HepG2 (cell line): ENCODE results near the gene CXCR4. TPM values are rescaled to one million over a fixed set of nuclear protein-coding genes. Genes with fewer than 3 reads are reported as not detected.

Experiments
- ATAC-seq: fragments of 200-7000 bp; cut with Tn5 transposase; 3 replicates; pipeline ENCODE4 v1.9.1; 2020; ENCODE audit warnings: mild to moderate bottlenecking, moderate library complexity
- BruUV-seq: library from RNA; stranded (reverse); fragments of 400-500 nt; replicated peaks from 2 replicates; lab custom pipeline; 2021; lab: Mats Ljungman, UMichigan
- CTCF ChIA-PET: fragments of 300-600 bp; formaldehyde crosslinking; extraction: SDS; loops from one replicate; lab custom pipeline; 2021; ENCODE audit warnings: low total read pairs, inconsistent platforms, low intra/inter-chr PET ratio; lab: Yijun Ruan, JAX
- POLR2A ChIA-PET: fragments of 350-600 bp; sonication (Branson Sonifier 250); formaldehyde crosslinking; loops from one replicate; lab custom pipeline; 2020; ENCODE audit warnings: antibody characterized with exemption, inconsistent platforms; lab: Yijun Ruan, JAX
- DNase-seq: peaks from one replicate; pipeline ENCODE4 v3.0.0-alpha.2; 2015; ENCODE audit warnings: low spot score
- FAIRE-seq: peaks from 3 replicates; lab custom pipeline; 2011; peaks lifted over from hg19 to GRCh38; lab: Jason Lieb, UNC
- H2AFZ ChIP-seq: one replicate; pipeline ENCODE4 v1.6.1; 2011; ENCODE audit warnings: low read length, inconsistent platforms
- H3K27ac ChIP-seq: fragments of 300-600 bp; 3 replicates; pipeline ENCODE4 v1.8.0; 2011; ENCODE audit warnings: mixed run types, mild to moderate bottlenecking, mixed read lengths, low read length, inconsistent platforms; ENCODE audit not compliant: insufficient read depth; ENCODE audit errors: extremely low read length
- H3K27me3 ChIP-seq, 2 experiments: fragments of 200-600 bp in 1 of 2; 2 replicates in 1 of 2; 3 replicates in 1 of 2; pipeline versions ENCODE4 v1.6.0 to v1.8.0; 2011; ENCODE audit warnings: low read length in 2 of 2, mild to moderate bottlenecking in 2 of 2, moderate library complexity in 2 of 2, inconsistent platforms in 1 of 2; ENCODE audit not compliant: insufficient read depth in 2 of 2, control insufficient read depth in 1 of 2
- H3K36me3 ChIP-seq, 2 experiments: fragments of 200-600 bp in 1 of 2; replicated peaks in 1 of 2; 2 replicates in 1 of 2; 3 replicates in 1 of 2; pipeline versions ENCODE4 v1.5.1 to v1.8.0; 2011; ENCODE audit warnings: low read length in 2 of 2, inconsistent platforms in 1 of 2; ENCODE audit not compliant: insufficient read depth in 2 of 2, control insufficient read depth in 1 of 2
- H3K4me1 ChIP-seq: 2 replicates; pipeline ENCODE4 v1.5.1; 2012; ENCODE audit warnings: low read length, inconsistent platforms; ENCODE audit not compliant: insufficient read depth
- H3K4me2 ChIP-seq: 2 replicates; pipeline ENCODE4 v1.6.0; 2011; ENCODE audit warnings: low read depth, low read length, inconsistent platforms
- H3K4me3 ChIP-seq, 3 experiments: fragments of 200-600 bp in 1 of 3; sonication (generic), shearing (Covaris generic) in 1 of 3; replicated peaks in 1 of 3; 2 replicates each; pipeline ENCODE4 v1.5.1; 2011 to 2016; ENCODE audit warnings: low read length in 3 of 3, inconsistent platforms in 2 of 3, low read depth in 2 of 3, mild to moderate bottlenecking in 2 of 3, control low read depth in 1 of 3, mixed read lengths in 1 of 3; ENCODE audit not compliant: insufficient read depth in 1 of 3
- H3K79me2 ChIP-seq: one replicate; pipeline ENCODE4 v1.6.1; 2011; ENCODE audit warnings: low read length, inconsistent platforms; ENCODE audit not compliant: insufficient read depth
- H3K9ac ChIP-seq: 2 replicates; pipeline ENCODE4 v1.6.0; 2011; ENCODE audit warnings: mild to moderate bottlenecking, low read depth, low read length, inconsistent platforms; ENCODE audit not compliant: insufficient read depth
- H3K9me3 ChIP-seq: 2 replicates; pipeline ENCODE4 v1.5.1; 2012; ENCODE audit warnings: mild to moderate bottlenecking, low read length
- H4K20me1 ChIP-seq: 2 replicates; pipeline ENCODE4 v1.6.0; 2011; ENCODE audit warnings: inconsistent platforms, mild to moderate bottlenecking, low read length, moderate library complexity; ENCODE audit not compliant: insufficient read depth
- ELF3 ChIP-seq: IDR thresholded peaks from 2 replicates; pipeline ENCODE4 v1.6.1; 2016; ENCODE audit warnings: missing genetic modification reagents, missing compliant biosample characterization
- GABPB1 ChIP-seq: IDR thresholded peaks from 2 replicates; pipeline ENCODE4 v1.6.1; 2016; ENCODE audit warnings: mild to moderate bottlenecking, missing genetic modification reagents, moderate library complexity, missing compliant biosample characterization
- TCF7L2 ChIP-seq: IDR thresholded peaks from 2 replicates; pipeline ENCODE4 v1.6.1; 2011; ENCODE audit warnings: mild to moderate bottlenecking, low read depth, low read length, moderate library complexity
- ZBTB26 ChIP-seq: IDR thresholded peaks from 2 replicates; pipeline ENCODE4 v1.6.1; 2016; ENCODE audit warnings: missing compliant biosample characterization, missing genetic modification reagents, borderline replicate concordance
- ZFP41 ChIP-seq: sonication (generic); formaldehyde crosslinking; IDR thresholded peaks from 2 replicates; pipeline ENCODE4 v1.4.0; 2020; ENCODE audit warnings: mild to moderate bottlenecking, missing genetic modification reagents, borderline replicate concordance
- ZNF879 ChIP-seq: sonication (generic); formaldehyde crosslinking; IDR thresholded peaks from 2 replicates; pipeline ENCODE4 v1.8.1; 2023; ENCODE audit warnings: missing genetic modification reagents
- WGBS: methylation state at CpG from one replicate; pipeline ENCODE4 v1.1.6; 2017; ENCODE audit warnings: low lambda C conversion rate; 5-methylcytosine and 5-hydroxymethylcytosine counted together
- in situ Hi-C: cut with HindIII; loops from 2 replicates; pipeline ENCODE4 v1.10.0; 2017; ENCODE audit warnings: low pct_unique_long_range_greater_than_20kb; ENCODE audit not compliant: extremely low pct_ligation_motif_present
- intact Hi-C: fragments of 100-400 bp; cut with micrococcal nuclease; formaldehyde crosslinking; loops from one replicate; pipeline ENCODE4 v1.10.0; 2022; ENCODE audit not compliant: unreplicated experiment
- polyA plus RNA-seq, 8 experiments: library from polyadenylated mRNA; depleted of rRNA in 3 of 8; stranded (reverse) in 7 of 8; unstranded in 1 of 8; fragments of >200 nt; fragmentation: Illumina TruSeq in 4 of 8; extraction: Trizol in 4 of 8; gene quantifications; 2 replicates each; pipeline versions ENCODE4 v1.2.1 to v1.2.3, GENCODE V29; 2011 to 2016; ENCODE audit warnings: low read depth in 4 of 8, missing spikeins in 1 of 8, mixed read lengths in 1 of 8; ENCODE audit not compliant: insufficient read depth in 1 of 8
- total RNA-seq, 5 experiments: library from RNA; depleted of rRNA; stranded (reverse); fragments of >200 nt; fragmentation: Illumina TruSeq; extraction: Trizol; gene quantifications; 2 replicates each; pipeline ENCODE4 v1.2.3, GENCODE V29; 2016; ENCODE audit warnings: low read depth in 1 of 5

Gene CXCR4
- total and polyA plus RNA-seq, 2 of the 13 experiments (the other 11 are each of a cell fraction or from before 2014, with no cell fraction given) = 0.34 to 0.55 TPM

DNA sequence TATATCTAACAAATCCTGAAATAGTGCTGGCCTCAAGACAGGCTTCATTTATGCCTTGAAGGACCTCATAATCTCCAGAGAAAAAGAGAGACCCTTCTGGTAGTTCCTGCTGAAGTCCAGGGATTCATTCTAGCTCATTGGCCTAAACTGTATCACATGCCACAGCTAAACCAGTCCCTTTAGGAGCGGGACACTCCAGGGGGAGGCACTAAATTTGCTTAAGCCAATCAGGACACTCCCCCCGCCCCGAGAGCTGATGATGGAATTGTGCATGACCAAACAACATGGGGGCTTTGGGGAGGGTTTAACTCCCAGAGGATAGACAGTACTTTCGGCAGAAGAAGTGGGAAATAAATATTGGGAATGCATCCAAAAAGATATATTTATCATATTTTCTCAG lies 36.4 kb upstream of the CXCR4 start (continued):
- TF ChIP-seq ZFP41 (CRISPR knock-in tag) (no peak), ZNF879 (CRISPR knock-in tag) (no peak), TCF7L2 (no peak), GABPB1 (CRISPR knock-in tag) (no peak)

GRCh38 chr2:136151021-136151971 lies 33.3 kb upstream of the CXCR4 start:
- Histone ChIP-seq H4K20me1 (no peaks in the 10 kb centered on the region), H3K79me2 (no peaks in the 10 kb centered on the region), H3K36me3 (no peaks in the 10 kb centered on the region), H3K9ac (no peak overlapping the region), H2AFZ (no peak overlapping the region), H3K4me1 (no peaks in the 10 kb centered on the region), H3K27me3 (no peaks in the 10 kb centered on the region), H3K27ac (no peak overlapping the region), H3K9me3 (no peaks in the 10 kb centered on the region), H3K4me3 (no peak overlapping the region), H3K4me2 (no peak overlapping the region)
- in situ Hi-C loops = no loop called here
- CTCF ChIA-PET = no interaction called here
- WGBS = 31% methylated on average over 7 of the region's 7 CpGs
- POLR2A ChIA-PET = no interaction called here
- TF ChIP-seq ZBTB26 (CRISPR knock-in tag) (no peak), ELF3 (CRISPR knock-in tag) (no peak)
- DNase-seq (no peak), ATAC-seq (no peak), FAIRE-seq (no peak)
- BruUV-seq = no TSS peak
- intact Hi-C loops = no loop called here
